HG03460 (cell line): ENCODE data around the gene CACNA1C.
"Not testable (repeated sequence)": the region's sequence is repeated elsewhere in the genome, so short reads cannot be mapped to it uniquely, and the experiment has no call there.

Experiments used
- ATAC-seq: cut with Tn5 transposase; IDR thresholded peaks from one replicate; pipeline ENCODE4 v1.9.1; 2021; ENCODE audit not compliant: unreplicated experiment

The CACNA1C gene

DNA sequence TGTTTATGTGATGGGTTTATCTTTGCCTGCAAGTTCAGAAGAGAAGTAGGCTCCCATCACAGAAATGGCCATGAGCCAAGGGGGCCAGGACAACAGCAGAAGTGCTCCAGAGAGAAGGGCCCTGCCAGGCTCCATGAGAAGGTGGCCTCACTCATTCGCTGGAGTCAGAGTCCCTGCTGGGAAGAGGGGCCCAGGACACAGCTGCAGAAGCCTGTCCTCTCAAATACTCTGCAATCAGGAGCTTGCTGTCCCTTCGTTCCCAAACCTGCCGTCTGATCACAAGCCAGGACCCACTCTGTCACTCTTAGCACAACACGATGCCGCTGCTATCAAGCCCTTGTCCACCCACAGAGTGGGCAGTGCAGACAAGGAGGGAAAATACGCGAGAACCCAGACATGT lies 435.8 kb downstream of the CACNA1C start:
- no peak for ATAC-seq

DNA sequence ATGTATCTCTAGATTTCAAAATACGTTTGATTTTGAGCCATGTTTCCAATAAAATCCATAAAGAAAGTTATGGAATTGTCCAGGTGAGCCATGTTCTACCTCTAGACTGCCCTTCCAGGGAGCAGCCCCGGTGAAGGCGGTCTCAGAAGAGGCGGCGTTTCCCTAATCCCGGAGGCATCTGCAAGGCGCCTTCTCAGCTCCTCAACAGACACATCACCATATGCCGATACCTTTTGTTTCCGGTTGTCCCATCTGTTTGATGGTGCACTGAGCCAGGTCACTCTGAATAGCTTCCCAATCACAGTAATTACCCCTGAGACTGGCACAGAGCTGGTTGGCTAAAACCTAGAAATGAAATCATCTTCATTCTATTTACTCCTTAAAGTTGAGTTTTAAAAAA lies 436.5 kb downstream of the CACNA1C start:
- ATAC-seq: no peak

- no peak for ATAC-seq
Observed at GRCh38 chr12:2490831-2491230, 438.0 kb downstream of the CACNA1C start.

- not testable (repeated sequence) for ATAC-seq
Observed at GRCh38 chr12:2491349-2491748, 438.6 kb downstream of the CACNA1C start.

- no peak for ATAC-seq
Observed at GRCh38 chr12:2492236-2492635, 439.4 kb downstream of the CACNA1C start.

- no peak for ATAC-seq
Observed at GRCh38 chr12:2493086-2493485, 440.3 kb downstream of the CACNA1C start.

DNA sequence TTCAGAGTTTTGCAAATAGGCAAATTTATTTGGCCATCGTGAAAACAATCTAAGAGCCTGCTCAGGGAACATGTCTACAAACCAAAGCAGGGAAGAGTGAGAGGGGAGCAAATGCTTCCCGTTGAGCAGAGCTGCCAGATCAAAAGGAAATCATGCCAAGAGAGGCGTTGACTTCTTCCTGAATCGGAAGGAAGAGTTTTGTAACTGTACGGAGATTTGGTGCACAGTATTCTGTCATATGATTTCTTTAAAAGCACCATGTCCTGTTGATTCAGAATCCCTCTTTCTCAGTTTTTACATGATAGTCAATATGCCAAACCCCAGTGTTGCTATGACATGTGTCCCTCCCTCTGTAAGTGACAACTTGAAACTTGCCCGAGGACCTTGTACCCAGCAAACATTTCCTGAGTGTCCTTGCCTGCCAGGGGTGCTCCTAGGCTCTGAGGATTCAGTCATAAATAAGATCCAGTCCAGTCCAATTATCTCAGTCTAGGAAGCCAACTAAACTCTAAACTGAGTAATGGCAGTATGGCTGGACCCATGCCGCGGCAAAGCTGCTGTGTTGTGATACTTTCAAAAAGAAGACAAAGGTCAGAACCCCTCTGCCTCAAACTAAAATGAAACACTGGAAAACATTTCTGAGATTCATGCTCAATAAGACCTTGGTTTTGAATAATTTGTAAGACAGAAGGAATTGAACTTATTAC lies 441.9 kb downstream of the CACNA1C start:
- no peak for ATAC-seq

- ATAC-seq: no peak
Observed at GRCh38 chr12:2495417-2496112, 442.8 kb downstream of the CACNA1C start.

- ATAC-seq: no peak
Observed at GRCh38 chr12:2498964-2499500, 446.2 kb downstream of the CACNA1C start.

DNA sequence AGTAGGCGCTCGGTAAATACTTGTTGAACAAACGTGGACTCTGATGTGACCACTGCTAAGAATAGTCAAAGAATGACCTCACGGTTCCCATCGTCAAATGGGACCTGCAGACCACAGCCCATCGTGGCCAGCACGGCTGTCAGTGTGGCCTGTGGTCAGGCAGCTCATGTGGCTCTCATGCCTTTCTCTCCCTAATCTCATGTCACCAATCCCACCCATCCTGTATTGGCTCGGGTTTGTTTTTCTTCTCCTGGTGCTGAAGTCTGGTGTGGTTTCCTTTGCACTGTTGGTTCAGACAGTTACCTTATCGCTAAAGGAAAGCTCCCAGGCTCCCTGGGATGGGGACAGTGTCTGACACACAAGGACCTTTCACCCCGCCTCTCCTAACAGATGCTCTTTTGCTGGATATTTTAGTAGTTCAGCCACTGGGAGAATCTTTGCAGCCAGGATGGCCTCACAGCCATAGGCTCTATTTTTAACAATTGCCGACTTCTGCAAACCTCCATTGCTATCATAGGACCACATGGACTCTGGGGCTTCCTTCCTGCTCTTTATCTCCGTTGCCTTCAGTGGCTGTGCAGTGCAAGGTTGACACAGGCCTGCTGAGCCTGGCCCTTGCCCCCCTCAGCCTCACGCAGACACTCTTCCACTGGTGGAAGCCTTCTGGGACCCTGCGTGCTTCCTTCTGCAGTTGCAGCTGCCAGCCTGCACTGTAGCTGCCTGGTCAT lies 448.8 kb downstream of the CACNA1C start:
- no peak for ATAC-seq

- ATAC-seq: no peak
Observed at GRCh38 chr12:2503036-2503435, 450.2 kb downstream of the CACNA1C start.

DNA sequence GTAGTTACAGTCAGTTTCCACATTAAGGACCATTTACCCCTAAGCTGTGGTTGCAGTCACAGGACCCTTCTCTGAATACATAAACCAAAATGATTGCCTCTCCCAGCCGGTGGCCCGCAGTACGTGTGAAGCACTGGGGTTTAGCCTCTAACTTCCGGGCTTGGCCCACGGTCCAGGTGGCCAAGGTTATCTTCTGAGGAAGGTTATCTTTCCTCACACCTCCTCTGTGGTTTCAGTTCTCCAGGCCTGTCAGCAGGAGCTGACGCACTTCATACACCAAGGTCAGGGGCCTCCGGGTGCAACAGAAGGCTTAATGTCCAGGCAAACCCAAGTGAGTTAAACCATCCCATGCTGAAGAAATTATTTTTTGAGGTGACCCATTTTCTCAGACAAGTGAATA lies 451.0 kb downstream of the CACNA1C start:
- ATAC-seq: no peak

GRCh38 chr12:2504577-2504976 lies 451.8 kb downstream of the CACNA1C start:
- no peak for ATAC-seq

GRCh38 chr12:2507814-2508213 lies 455.0 kb downstream of the CACNA1C start:
- ATAC-seq: no peak

DNA sequence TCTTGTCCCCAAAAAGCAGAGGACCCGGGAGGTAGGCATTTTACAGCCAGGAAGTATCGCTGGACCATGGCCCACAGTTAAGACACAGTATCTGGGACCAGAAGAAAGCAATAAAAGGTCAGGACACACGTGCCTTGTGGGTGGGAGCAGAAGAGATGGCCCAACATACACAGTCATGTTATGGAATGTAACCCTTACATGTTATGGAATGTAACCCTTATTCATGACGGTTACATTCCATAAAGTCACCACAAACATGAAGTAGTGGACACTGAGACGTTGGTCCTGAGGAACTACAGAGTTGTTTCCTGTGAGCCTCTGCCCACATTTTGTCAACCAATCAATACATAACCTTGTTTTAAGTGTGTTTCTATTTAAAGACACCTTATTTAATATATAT lies 456.4 kb downstream of the CACNA1C start:
- ATAC-seq: no peak

DNA sequence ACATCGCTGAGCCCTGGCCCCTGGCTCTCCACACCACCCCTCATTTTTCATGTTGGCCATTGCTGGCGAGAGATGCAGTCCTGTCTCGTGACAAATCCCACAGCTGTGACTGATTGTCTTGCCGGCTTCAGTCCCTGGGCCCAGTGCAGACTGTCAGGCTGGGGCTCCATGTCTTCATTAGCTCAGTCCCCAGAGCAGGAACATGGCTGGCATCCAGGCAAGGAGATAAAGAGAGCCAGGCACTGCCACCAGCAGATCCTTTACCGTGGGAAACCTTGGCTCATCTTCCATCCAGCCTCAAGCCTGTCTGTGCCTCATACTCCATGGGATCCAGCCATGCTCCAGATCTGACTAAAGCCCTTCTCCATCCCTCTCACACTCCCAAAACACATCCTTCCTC lies 457.3 kb downstream of the CACNA1C start:
- no peak for ATAC-seq

DNA sequence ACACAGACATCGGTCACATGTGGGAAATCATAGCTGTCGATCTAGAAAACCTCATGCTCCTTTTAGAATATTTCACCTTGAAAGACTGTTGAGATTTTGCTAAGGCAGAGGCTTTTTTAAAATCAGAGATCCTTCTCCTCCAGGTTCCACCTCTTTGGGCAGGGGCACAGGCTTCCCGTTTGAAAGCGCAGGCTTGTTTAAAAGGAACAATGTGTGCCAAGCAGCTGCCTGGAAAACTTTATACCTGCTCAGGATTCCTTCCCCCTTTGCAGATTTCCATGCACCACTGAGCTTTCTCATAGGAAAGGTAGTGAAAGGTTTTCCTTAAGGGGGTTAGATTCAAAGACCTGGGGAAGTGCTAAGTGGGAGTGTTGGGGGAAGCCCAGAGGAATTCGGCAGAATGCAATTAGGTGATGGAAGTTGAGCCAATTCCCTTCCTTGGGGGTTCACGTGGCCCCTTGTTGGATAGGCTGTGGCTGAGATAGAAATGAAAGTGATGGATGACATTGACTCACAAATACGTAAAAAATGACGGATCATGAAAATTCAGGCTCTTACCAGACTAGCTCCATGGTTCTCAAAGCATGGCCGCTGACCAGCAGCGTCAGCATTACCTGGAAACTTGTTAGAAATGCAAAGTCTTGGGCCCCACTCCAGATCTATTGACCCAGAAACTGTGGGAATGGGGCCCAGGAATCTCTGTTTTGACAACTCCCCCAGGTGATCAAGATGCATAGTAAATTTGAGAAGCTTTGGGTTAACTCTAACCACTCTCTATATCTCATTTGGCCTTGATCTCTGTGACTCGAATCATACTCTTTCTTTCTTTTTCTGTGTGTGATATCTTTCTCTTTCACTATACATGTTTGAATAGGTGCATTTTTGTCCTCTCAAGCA lies 460.6 kb downstream of the CACNA1C start:
- ATAC-seq: no peak

- ATAC-seq: no peak
Observed at GRCh38 chr12:2514038-2514340, 461.2 kb downstream of the CACNA1C start.

DNA sequence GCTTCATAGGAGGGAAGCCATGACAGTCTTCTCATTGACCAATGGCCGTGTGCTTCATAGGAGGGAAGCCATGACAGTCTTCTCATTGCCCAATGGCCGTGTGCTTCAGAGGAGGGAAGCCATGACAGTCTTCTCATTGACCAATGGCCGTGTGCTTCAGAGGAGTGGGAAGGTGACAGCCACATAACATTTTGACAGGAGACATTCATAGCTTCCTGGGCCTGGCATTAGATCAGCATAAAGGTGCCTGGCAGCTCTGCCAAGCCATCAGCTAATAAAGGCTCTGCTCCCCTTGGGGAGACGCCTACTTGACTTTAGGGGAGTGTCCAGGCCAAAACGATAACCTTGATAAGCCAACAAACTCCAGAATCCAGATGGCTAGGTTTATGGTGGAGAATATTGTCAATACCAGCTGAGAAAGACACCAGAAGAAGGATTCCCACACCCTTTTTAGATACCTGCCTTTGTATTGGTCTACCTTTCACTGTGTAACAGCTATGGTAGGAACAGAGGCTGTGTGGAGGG lies 468.0 kb downstream of the CACNA1C start:
- ATAC-seq: no peak

GRCh38 chr12:2523317-2523716 lies 470.5 kb downstream of the CACNA1C start:
- no peak for ATAC-seq

- ATAC-seq: no peak
Observed at GRCh38 chr12:2523844-2524243, 471.1 kb downstream of the CACNA1C start.
